WTC11 (cell line): ENCODE measurements around the gene FOXA2. TPM values are rescaled to one million over a fixed set of nuclear protein-coding genes. Genes with fewer than 3 reads are reported as not detected.

Experiments
- ATAC-seq: fragments of 200-7000 bp; cut with Tn5 transposase; 2 replicates; pipeline ENCODE4 v1.10.0; 2021; ENCODE audit warnings: mild to moderate bottlenecking, moderate library complexity
- CTCF ChIA-PET: fragments of 300-600 bp; sonication (Branson Sonifier 250); formaldehyde crosslinking; loops from one replicate; lab custom pipeline; 2021; ENCODE audit warnings: antibody characterized with exemption; lab: Charles Lee
- POLR2A ChIA-PET: fragments of 350-600 bp; sonication (Branson Sonifier 250); formaldehyde crosslinking; loops from one replicate; lab custom pipeline; 2021; ENCODE audit warnings: antibody characterized with exemption; lab: Charles Lee
- DNase-seq: peaks from one replicate; pipeline ENCODE4 v3.0.0; 2021; ENCODE audit warnings: low spot score
- H3K27ac Mint-ChIP-seq: 2 replicates; pipeline ENCODE4 v1.8.0; 2021; ENCODE audit warnings: mixed read lengths
- H3K27me3 Mint-ChIP-seq: 2 replicates; pipeline ENCODE4 v1.8.0; 2021; ENCODE audit warnings: low read depth, mild to moderate bottlenecking, moderate library complexity, mixed read lengths
- H3K36me3 Mint-ChIP-seq: 2 replicates; pipeline ENCODE4 v1.8.0; 2021; ENCODE audit warnings: mixed read lengths
- H3K4me1 Mint-ChIP-seq: 2 replicates; pipeline ENCODE4 v1.8.0; 2022; ENCODE audit warnings: mixed read lengths
- H3K4me3 Mint-ChIP-seq: 2 replicates; pipeline ENCODE4 v1.8.0; 2021; ENCODE audit warnings: mild to moderate bottlenecking, moderate library complexity, mixed read lengths
- H3K9me3 Mint-ChIP-seq: 2 replicates; pipeline ENCODE4 v1.8.0; 2021; ENCODE audit warnings: mixed read lengths
- ATF6 ChIP-seq: sonication (generic); formaldehyde crosslinking; IDR thresholded peaks from 2 replicates; pipeline ENCODE4 v1.8.1; 2023; ENCODE audit warnings: mild to moderate bottlenecking, missing genetic modification reagents
- CDX4 ChIP-seq: fragments of 250-450 bp; sonication (Bioruptor Pico); IDR thresholded peaks from 2 replicates; pipeline ENCODE4 v1.9.0; 2021; ENCODE audit warnings: moderate library complexity, mild to moderate bottlenecking, inconsistent platforms, borderline replicate concordance
- CREB1 ChIP-seq: sonication (generic); formaldehyde crosslinking; IDR thresholded peaks from 2 replicates; pipeline ENCODE4 v1.8.0; 2023; ENCODE audit warnings: mild to moderate bottlenecking, missing genetic modification reagents
- EMX1 ChIP-seq: fragments of 250-450 bp; sonication (Bioruptor Pico); IDR thresholded peaks from 2 replicates; pipeline ENCODE4 v1.8.0; 2021; ENCODE audit warnings: mild to moderate bottlenecking
- MXD4 ChIP-seq: fragments of 250-450 bp; sonication (Bioruptor Pico); IDR thresholded peaks from 2 replicates; pipeline ENCODE4 v1.8.0; 2021; ENCODE audit warnings: mild to moderate bottlenecking, moderate library complexity, borderline replicate concordance
- NFATC4 ChIP-seq: fragments of 250-450 bp; sonication (Bioruptor Pico); IDR thresholded peaks from 2 replicates; pipeline ENCODE4 v1.9.0; 2021; ENCODE audit warnings: mild to moderate bottlenecking
- NFE2L1 ChIP-seq: sonication (generic); formaldehyde crosslinking; IDR thresholded peaks from 2 replicates; pipeline ENCODE4 v1.8.1; 2023; ENCODE audit warnings: missing genetic modification reagents
- SP1 ChIP-seq: sonication (generic); formaldehyde crosslinking; conservative IDR thresholded peaks from 2 replicates; pipeline ENCODE4 v1.8.1; 2022; ENCODE audit warnings: missing genetic modification reagents
- TCF7 ChIP-seq: sonication (generic); formaldehyde crosslinking; IDR thresholded peaks from 2 replicates; pipeline ENCODE4 v1.8.0; 2022; ENCODE audit warnings: mild to moderate bottlenecking, low read depth, missing genetic modification reagents, moderate library complexity
- TEAD1 ChIP-seq: sonication (generic); formaldehyde crosslinking; IDR thresholded peaks from 2 replicates; pipeline ENCODE4 v1.8.0; 2022; ENCODE audit warnings: mild to moderate bottlenecking, missing genetic modification reagents
- ZBTB21 ChIP-seq: sonication (generic); formaldehyde crosslinking; IDR thresholded peaks from 2 replicates; pipeline ENCODE4 v1.8.1; 2023; ENCODE audit warnings: mild to moderate bottlenecking, missing genetic modification reagents, borderline replicate concordance
- ZNF232 ChIP-seq: sonication (generic); formaldehyde crosslinking; IDR thresholded peaks from 2 replicates; pipeline ENCODE4 v1.8.0; 2022; ENCODE audit warnings: mild to moderate bottlenecking, missing genetic modification reagents
- ZNF532 ChIP-seq: fragments of 250-450 bp; sonication (Bioruptor Pico); IDR thresholded peaks from 2 replicates; pipeline ENCODE4 v1.9.0; 2021; ENCODE audit warnings: mild to moderate bottlenecking, borderline replicate concordance
- total RNA-seq: library from RNA; stranded (reverse); gene quantifications from 3 replicates; pipeline ENCODE4 v1.2.3, GENCODE V29; 2021
- TF ChIP-seq, protein P1 (sequence below): sonication (generic); formaldehyde crosslinking; IDR thresholded peaks from 2 replicates; pipeline ENCODE4 v1.8.1; 2022; ENCODE audit warnings: missing genetic modification reagents, borderline replicate concordance

FOXA2 gene
- total RNA-seq, 1 experiment from 2014 or later = 3.1 TPM

GRCh38 chr20:22563062-22563965 is 21.1 kb downstream of the FOXA2 start:
- Mint-ChIP-seq H3K9me3 (no peaks in the 10 kb centered on the region), H3K4me1 (peaks cover 89% of the 10 kb centered on the region), H3K27me3 (peaks cover 100% of the 10 kb centered on the region), H3K36me3 (no peaks in the 10 kb centered on the region), H3K27ac (no peak overlapping the region), H3K4me3 (no peak overlapping the region)
- TF ChIP-seq CREB1 (CRISPR knock-in tag) (no peak), NFE2L1 (CRISPR knock-in tag) (no peak), NFATC4 (CRISPR knock-in tag) (no peak), TEAD1 (no peak), ZBTB21 (no peak), TCF7 (CRISPR knock-in tag) (no peak), ATF6 (CRISPR knock-in tag) (no peak), EMX1 (no peak), ZNF532 (no peak), ZNF232 (CRISPR knock-in tag) (no peak), SP1 (CRISPR knock-in tag) (no peak), CDX4 (CRISPR knock-in tag) (no peak)
- TF ChIP-seq, protein P1, sequence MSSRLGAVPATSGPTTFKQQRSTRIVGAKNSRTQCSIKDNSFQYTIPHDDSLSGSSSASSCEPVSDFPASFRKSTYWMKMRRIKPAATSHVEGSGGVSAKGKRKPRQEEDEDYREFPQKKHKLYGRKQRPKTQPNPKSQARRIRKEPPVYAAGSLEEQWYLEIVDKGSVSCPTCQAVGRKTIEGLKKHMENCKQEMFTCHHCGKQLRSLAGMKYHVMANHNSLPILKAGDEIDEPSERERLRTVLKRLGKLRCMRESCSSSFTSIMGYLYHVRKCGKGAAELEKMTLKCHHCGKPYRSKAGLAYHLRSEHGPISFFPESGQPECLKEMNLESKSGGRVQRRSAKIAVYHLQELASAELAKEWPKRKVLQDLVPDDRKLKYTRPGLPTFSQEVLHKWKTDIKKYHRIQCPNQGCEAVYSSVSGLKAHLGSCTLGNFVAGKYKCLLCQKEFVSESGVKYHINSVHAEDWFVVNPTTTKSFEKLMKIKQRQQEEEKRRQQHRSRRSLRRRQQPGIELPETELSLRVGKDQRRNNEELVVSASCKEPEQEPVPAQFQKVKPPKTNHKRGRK (CRISPR knock-in tag) = no peak
- ChIA-PET POLR2A (interaction anchor here (0.7 kb wide), 1 partner anchor 122 kb away, joined by 3 read pairs; no protein-coding TSS in a partner anchor), CTCF (interaction anchor here (0.6 to 3.4 kb wide), 6 partner anchors 11 to 850 kb away, joined by 3 to 21 read pairs (median 3); partner anchors contain the start of gene FOXA2)
- ATAC-seq (no peak), DNase-seq (no peak)

DNA sequence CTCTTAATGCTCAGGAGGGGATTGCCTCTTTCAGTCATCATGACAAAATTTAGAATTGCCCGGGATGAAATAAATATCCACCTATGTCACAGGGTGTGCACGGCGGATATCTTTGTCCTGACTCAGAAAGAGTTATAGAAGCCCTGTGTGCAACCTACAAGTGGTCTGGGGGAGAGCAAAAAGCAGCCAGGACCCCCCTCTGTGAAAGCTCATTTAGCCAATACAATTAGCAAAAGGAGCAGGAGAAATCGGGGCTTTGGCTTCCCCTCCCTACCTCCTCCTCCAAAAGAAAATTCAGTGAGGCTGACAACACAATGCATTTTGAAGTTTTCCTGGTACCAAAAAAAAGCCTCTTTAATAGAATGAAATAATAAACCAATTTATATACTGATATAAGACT is 21.8 kb downstream of the FOXA2 start:
- no peak for ATAC-seq
- Mint-ChIP-seq H3K27me3 (peaks cover 100% of the 10 kb centered on the region), H3K36me3 (no peaks in the 10 kb centered on the region), H3K4me3 (no peak overlapping the region), H3K9me3 (no peaks in the 10 kb centered on the region), H3K4me1 (peaks cover 92% of the 10 kb centered on the region), H3K27ac (no peak overlapping the region)
- ChIA-PET POLR2A (no interaction called here), CTCF (interaction anchor here (0.6 to 3.4 kb wide), 6 partner anchors 12 to 849 kb away, joined by 3 to 21 read pairs (median 3); partner anchors contain the start of gene FOXA2)
- no peak for TF ChIP-seq MXD4
- no peak for DNase-seq
